Activated CD8-positive, alpha-beta memory T cell treated with anti-CD3 and anti-CD28 coated beads, Interleukin-2, amount 50 U/mL, for 48 hours (primary cell): ENCODE results near the gene RUFY4.
A peak's percentile ranks its signal among the peaks of the same experiment; 100 is the strongest.
"Not testable (repeated sequence)": the region's sequence is repeated elsewhere in the genome, so short reads cannot be mapped to it uniquely, and the experiment has no call there.

Experiments used
- DNase-seq: peaks from one replicate; pipeline ENCODE4 v3.0.0-alpha.2; 2020

The RUFY4 gene

DNA sequence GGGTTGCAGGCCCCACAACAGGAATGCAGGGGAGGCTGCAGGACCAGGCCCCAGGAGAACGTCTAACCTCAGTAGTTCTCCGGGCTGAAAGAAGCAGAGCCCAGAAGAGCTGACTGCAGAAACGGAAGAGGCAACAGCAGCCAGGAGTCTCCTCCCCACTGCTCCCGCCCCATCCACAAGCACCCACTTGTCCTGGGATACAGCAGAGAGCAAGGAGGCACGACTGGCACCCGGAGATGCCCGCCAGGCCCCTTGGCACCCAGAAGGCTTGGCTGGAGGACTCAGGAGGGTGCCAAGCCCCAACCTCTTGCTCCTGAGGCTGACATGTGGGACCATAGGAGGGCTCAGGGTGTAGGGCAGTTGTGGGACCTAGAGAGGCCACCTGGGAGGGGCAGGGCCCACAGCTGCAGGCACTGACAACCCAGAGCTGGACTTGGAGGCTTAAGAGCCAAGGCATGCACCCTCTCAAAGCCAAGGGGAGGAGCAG, 37.2 kb upstream of the RUFY4 start:
- DNase-seq, result peak; percentile 45

DNA sequence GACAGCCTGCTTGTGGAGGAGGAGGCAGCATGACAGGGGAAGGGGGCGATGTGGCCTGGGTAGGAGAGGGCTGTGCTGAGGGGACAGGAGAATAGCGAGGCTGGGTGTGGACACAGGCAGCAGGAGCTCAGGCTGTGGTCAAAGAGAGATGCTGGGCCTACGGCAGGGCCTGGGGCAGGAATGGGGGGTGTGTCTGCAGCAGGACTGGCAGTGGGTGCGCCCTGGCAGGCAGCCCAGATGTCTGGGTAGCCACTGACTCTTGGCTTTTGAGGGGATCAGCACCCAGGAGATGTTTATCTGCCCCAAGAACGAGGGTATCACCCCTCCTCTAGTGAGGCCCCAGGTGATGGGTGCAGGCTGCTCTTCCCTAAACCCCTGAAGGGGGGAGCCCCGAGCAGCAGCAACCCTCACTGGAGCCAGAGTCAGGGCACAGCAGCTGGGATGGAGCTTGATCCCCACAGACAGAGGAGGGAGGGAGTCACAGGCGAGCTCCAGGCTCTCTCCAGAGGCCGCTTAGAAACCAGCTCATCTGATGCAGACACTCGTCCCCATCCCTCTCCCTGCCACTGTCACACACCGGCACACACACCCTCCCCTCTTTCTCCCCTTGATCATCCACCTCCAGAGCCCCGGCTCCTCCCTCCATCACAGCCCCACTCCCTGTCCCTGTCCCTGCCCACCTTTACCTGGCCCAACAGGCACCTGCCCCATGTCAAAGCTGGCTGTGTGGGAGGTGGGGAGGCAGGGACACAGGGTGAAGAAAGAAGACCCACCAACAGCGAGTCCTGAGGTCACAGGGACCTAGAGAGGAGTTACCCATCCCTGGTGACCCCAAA, 36.5 kb upstream of the RUFY4 start:
- peak; percentile 48 for DNase-seq

DNA sequence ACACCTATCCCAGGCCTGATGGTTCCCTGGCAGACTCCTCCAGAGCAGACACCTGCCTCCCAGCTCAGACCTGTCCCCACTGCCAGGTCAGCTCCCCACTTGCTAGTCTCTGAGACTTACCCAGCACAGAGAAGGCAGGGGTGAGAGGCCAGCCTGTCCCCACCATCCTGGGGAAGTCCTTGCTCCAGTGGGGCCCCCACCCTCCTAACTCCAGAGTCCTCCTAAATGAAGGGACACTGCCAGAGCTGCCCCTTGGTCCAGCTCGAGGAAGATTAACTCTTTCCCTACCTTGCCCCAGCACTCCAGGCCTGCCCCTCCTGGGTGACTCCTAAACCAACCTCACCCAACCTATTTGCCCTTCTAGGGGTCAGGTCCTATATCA, 35.9 kb upstream of the RUFY4 start:
- DNase-seq, result no peak

DNA sequence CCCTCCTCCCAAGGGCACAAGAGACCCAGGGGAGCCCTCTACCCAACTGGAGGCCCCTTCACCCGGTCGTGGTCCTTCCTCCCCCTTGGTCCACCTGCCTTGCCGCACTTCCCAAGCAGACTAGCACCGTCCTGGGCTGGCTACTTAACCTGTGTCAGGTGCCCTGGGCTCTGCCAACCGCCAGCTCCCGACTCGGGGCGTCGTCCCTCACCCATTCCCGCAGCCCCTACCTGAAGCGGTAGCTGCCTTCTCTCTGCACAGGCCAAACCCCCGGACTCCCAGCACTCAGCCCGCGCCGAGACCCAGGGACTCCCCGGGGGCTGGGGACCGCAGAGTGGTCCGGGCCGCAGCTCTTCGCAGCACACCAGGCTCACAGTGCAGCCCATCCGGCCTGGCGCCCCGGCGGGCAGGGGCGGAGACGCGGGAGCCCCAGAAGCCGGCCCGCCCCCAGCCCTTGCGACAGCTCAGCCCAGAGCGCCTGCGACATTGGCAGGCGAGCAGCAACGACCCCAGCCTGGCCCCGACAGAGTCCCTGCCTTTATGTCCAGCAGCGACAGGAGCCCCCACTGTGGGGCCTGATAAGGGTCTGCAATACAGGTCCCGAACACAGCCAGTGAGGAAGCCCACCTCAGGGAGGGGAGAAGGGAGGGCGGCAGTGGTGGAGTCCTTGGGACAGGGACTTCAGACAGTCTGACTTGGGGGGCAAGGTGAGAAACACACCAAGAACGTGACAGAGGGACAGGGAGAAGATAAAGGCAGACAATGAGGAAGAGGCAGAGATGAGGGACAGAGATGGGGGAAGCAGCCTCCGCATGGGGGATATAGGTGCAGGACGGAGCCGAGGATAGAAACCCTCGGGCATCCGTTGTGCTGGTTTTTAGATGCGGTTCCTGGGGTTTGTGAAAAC, 35.2 kb upstream of the RUFY4 start:
- DNase-seq, result peak; percentile 61

DNA sequence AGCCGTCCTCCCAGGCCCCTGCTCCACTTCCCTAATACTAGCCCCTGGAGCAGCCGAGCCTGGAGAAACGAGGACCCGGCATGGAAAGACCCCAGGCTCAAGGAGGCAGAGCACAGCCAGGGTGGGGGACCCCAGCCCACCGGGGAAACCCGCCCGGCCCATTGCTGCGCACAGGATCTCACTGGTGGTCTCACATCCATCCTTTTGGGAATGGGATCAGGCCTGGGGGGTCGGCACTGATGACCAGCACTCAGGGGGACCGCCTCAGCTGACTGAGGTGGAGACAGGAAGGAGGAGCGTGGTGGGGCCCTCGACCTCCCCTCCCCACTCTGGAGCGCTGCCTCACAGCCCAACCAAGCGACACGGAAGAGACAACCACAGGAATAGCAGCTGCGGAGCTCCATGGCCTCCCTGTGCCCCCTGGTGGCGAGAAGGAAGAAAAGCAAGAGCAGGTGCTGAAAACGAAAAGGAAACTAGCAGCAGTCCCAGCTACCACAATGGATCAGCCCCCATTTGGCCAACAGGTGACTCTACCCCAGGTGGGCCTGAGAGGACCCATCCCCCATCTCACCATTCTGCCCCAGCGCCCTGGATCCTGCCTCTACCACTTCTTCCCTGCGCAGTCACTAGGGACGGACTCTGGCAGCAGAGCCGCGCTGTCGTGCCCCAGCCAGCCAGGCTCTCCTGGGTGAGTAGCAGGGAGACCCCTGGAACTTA, 34.4 kb upstream of the RUFY4 start:
- peak; percentile 78 for DNase-seq

DNA sequence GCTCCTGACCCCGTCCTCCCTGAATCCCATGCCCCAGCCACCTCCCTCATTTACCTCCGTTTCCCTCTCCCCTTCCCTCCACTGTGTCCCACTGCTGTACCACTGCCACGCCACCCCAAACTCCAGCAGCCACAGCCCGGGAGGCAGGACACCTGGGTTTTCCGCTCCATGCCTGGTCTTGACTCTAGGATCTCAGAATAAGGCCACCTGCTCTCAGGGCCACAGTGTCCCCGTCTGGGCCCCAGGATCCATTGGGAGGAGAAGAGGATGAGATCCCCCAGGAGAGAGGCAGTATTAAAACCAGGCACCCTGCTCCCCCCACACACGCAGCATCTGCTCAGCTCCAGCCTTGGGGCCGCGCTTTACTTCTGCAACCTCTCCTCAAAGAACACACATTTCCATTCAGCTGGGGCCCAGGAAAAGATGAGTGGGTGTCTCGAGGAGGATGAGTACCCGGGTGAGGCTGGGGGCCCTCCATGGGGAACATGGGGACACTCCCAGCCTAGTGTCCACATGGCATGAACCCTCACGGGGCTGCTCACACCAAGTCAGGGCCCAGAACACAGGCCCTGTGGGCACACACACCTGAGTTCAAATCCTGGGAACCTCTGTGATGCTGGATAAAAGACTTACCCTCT, 33.5 kb upstream of the RUFY4 start:
- peak; percentile 46 for DNase-seq

DNA sequence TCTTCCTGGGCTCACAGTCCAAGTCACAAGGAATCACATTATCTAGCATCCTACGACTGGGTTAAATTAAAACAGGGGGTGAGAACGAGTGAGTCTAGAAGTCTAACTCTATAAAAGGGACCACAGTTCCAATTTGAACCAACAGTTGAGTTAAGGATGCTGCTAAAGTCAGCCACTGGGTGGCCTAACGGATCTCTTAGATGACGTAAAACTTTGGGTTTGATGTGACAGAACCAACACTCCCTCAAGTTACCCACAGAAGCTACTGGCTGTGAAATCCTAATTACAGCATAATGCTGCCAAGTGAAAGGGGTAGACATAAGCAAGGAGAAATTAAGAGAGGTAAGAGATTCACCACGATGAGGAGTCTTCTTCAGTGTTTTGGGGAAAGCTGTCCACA, 32.7 kb upstream of the RUFY4 start:
- DNase-seq, result no peak

DNA sequence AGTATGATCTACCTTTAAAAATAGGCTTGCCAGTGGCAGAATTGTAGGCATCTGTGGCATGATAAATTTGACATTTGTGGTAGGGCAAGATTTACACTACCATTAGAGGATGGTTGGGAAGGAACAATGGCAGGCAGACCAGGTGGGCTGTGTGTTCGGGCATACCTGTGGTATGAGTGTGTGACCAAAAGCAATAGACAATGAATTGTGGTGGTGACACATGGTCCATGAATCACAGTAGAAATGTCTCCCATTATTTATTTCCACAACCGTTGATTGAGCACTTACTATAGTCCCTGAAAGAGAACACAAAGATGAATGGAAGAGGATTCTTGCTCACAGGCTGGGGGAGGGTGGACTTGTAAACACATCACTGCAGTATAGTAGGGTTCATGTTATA, 29.9 kb upstream of the RUFY4 start:
- DNase-seq, result peak; percentile 22

DNA sequence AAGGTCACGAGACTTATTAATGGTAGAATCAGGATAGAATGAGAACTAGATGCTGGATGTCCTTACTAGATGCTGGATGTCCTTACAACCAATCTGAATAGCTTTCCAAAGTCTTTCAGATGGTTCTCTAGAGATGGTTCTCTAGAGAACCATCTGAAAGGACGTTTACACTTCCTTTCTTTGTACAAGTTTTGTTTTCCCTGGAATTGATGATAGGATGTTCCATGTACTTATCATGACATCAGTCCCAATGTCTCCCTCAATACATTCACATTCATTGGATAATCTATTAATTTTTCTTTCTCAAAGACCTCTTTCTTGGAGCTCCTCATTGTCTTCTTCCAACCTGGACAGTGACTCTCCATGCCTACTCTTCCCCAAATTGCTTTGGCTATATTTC, 28.2 kb upstream of the RUFY4 start:
- no peak for DNase-seq

DNA sequence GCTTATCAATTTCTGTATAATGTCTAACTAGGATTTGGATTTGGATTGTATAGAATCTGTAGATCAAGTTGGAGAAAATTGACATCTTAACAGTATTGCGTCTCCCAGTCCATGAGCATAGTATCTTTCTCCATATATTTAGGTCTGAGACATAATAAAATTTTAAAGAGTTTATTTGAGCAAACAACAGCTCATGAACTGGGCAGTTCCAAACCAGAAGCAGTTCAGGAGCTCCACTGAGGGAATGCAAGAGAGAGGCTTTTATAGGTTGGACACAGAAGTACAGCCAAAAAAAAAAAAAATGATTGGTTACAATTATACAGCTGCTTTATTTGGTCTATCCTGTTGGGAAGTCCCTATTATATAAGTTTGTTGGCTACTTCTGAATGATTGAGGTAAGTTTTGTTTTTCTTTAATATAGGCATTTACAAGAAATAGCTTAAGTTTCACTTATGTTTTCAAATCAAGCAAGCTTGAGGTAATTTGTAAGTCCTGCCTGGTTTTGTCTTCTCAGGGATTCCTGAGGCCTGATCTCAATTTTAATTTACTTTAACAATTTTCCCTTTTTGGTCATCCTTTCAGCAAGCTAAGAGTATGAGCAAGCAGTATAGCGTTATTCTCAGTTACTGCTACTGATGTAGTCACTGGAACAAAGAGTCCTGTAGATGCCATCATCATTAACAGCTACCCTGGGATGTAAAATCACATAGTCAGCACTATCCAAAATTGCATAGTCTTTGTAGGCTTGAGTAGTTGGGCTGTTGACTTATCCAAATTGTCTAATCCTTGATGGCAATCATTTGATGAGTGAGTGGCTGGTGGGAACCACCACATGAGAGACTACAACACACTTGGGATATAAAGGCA, 27.5 kb upstream of the RUFY4 start:
- no peak for DNase-seq

DNA sequence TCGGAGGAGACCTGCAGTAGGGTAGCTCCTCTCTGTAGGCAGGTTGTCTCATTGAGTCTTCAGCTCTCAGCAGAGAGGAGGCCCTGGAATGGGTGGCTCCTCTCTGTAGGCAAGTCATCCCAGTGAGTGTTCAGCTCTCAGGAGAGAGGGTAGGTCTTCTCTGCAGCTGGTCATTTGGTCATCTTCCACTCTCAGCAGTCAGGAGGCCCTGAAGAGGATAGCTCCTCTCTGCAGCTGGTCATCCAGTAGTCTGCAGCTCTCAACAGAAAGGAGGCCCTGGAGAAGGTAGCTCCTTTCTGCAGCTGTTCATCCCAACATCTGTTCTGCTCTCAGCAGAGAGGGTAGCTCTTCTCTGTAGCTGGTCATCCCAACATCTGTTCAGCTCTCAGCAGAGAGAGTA, 26.0 kb upstream of the RUFY4 start:
- no peak for DNase-seq

DNA sequence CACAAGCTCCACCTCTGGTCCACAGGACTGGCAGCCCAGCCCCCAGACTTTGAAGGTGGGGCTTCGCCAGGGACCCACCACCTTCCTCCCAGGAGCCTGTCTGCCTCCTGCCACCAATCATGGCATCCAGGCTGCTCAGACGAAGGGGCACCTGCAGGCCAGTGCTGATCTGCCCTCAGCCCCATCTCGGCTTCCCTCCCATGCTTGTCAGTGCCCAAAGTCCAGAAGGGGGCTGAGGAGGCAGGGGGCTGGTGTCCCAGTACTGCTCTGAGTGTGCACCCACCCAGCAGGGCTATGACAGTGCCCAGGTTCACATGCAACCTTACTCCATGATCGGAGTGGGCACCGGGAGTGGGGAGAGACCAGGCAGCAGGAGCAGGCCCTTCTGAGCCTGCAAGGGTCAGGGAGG, 25.3 kb upstream of the RUFY4 start:
- DNase-seq, result no peak

DNA sequence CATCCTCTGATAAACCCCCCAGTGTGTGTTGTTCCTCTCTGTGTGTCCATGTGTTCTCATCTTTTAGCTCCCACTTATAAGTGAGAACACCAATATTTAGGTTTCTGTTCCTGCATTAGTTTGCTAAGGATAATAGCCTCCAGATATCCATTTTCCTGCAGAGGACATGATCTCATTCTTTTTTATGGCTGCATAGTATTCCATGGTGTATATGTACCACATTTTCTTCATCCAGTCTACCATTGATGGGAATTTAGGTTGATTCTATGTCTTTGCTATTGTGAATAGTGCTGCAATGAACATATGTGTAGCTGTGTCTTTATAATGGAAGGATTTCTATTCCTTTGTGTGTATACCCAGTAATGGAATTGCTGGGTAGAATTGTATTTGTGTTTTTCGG, 24.5 kb upstream of the RUFY4 start:
- not testable (repeated sequence) for DNase-seq

DNA sequence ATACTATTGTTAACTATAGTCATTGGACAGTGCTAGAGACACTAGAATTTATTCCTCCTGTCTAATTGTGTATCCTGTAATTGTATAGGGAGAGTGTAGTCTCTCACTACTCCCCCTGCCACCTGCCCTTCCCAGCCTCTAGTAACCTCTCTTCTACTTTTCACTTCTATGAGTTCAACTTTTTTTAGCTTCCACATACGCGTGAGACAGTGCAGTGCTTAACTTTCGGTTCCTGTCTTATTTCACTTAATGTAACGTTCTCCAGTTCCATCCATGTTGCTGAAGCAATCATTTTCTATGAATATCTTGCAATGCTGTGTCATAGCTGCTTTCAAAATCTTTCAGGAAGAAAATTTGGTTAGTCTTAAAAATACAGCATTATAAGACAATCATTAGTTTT, 22.8 kb upstream of the RUFY4 start:
- no peak for DNase-seq

DNA sequence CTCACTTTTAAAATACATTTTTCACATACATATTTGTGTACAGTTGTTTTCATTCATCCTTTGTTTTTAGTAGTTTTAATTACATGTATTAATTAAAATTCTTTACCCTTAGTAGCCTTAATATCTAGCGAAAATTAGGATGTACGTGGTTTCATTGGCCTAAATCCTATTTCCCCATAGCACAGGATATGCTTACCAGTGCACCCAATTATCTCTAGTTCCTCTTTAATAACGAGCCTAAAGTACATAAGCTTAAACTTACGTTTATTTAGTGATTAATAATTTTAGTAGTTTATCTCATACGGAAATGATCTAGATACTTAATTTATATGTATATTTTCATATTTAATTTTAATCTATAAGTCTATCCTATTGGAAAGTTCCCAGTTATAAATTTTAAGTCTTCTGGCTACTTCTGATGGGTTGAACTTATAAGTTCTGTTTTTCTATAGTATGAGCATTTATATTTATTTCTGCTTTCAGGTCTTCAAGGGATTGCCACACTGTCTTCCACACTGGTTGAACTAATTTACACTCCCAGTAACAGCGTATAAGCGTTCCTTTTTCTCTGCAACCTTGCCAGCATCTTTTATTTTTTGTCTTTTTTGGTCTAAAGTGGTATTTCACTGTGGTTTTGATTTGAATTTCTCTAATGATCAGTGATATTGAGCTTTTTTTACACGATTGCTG, 21.4 kb upstream of the RUFY4 start:
- no peak for DNase-seq

DNA sequence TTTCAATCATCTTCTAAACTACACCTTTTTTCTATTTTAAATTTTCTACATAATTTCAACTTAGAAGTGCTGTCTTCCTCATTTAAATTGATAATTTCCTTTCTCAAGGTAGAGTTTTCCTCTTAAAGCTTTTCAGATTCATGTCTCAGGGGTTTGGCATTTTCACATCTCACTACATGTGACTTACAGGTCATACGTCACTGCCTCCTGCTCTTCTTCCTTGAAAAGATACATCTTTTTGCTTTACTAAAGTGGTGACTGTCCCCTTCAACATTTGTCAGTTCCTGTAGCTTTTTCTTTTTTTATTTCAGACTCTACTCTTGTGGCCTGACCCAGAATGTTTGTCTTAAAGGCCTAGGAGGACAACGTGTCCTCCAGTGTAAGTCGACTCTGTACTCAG, 17.1 kb upstream of the RUFY4 start:
- no peak for DNase-seq

DNA sequence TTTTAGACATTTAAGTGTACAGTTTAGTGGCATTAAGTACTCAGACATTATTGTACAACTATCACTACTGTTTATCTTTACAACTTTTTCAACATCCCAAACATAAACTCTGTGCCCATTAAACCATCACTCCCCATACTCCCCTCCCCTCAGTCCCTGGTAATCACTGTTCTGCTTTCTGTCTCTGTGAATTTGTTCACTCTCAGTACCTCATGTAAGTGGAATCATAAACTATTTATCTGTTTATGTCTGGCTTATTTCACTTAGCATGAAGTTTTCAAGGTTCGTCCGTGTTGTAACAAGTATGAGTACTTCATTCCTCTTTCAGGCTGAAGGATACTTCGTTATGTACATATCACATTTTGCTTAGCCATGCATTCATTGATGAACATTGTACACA, 9.8 kb upstream of the RUFY4 start:
- no peak for DNase-seq

DNA sequence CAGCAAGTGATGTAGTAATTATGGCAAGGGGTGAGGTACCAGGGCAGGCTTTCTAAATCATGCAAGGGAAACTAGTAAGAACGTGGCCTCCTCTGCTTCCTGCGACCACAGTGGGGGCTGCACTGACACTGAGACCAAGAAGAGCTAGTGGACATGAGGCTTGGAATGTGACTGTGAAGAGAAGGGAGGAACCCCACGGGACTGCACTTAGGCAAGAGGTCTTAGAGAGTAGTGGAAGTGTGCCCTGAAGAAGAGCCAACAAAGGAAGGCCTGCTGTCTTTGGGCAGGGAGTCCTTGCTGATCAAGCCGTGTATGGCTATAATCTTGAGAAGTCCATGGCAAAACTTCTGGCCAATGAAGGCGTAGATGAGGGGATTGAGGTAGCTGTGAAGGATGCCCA, 8.9 kb upstream of the RUFY4 start:
- no peak for DNase-seq

DNA sequence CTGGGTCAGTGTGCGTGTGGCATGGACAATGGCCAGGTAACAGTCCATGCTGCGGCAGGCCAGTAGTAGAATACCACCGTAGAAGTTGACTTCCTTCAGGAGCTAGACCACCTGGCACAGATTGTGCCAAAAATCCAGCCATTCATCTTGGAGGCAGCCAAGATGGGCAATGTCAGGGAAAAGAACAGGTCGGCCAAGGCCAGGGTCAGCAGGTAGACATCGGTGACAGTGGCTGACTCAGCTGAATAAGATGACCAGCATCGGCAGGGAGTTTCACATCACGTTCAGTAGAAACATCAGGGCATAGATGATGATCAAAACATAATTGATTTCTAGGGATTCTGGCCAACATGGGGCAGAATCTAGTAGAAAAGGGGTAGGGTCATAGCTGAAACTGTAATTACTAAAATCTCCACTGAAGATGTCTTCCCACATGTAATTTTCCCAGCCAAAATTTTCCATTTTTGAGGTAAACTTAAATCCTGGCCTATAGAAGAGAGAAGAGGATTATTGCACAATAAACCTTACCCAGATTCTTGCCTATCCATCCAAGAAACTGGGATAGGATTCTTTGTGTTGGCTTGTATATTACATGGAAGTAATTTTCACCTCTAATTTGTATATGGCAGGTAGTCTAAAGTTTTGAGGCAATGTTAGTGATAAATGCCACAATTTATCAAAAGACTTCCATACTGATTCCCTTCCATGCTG, 7.9 kb upstream of the RUFY4 start:
- no peak for DNase-seq

DNA sequence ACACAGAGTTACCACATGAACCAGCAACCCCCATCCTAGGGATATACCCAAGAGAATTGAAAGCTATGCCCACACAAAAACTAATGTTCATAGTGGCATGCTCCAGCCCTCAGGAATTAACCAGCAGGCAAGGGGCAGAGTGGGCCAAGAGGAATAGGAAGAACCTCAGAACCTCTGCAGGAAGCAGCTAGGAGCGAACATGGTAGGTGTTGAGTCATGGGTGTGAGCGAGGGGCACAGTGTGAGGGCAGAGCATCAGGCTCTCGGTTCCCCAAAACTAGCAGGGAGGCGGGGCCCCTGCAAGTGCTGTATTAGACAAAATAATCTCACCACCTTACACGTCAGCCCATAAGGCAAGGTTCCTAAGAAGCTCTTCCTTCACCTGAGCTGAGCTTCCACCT, 5.6 kb upstream of the RUFY4 start:
- DNase-seq, result no peak

DNA sequence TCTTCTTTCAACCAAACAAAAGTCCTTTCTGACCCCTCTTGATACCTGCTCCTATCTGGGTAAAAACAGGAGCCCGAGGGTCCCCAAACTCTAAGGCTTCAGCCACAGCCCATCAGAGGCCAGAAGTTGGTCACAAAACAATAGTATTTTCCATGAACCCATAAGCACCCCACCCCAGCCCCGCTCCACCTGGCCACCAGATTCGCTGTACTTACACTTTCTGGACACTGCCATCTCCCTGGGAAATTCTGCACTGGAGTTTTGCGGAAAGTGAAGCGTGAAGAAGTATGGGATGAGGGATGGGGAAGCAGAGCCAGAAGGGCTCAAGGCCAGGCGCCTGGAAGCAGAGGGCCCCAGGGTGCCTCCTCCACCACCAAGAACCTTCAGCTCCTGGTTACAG, 5.2 kb upstream of the RUFY4 start:
- no peak for DNase-seq
